D721Med (cell line): ENCODE measurements around the gene SLC38A10.

ENCODE experiments used
- DNase-seq: peaks from one replicate; pipeline ENCODE4 v3.0.0; 2011; ENCODE audit warnings: low spot score; ENCODE audit not compliant: insufficient read length
- FAIRE-seq: peaks from 2 replicates; lab custom pipeline; 2011; peaks lifted over from hg19 to GRCh38; lab: Jason Lieb, UNC
- CTCF ChIP-seq: IDR thresholded peaks from 2 replicates; pipeline ENCODE4 v1.5.1; 2012; ENCODE audit warnings: mild to moderate bottlenecking, control low read depth; ENCODE audit not compliant: insufficient read depth; ENCODE audit errors: missing control alignments

The SLC38A10 gene

GRCh38 chr17:81334391-81334901 lies 39.3 kb upstream of the SLC38A10 start:
- no peak for TF ChIP-seq CTCF
- DNase-seq (no peak), FAIRE-seq (no peak)

GRCh38 chr17:81333616-81334368 lies 38.7 kb upstream of the SLC38A10 start:
- DNase-seq (no peak), FAIRE-seq (no peak)
- TF ChIP-seq CTCF, result no peak

GRCh38 chr17:81332914-81333528 lies 37.9 kb upstream of the SLC38A10 start:
- TF ChIP-seq CTCF, result no peak
- DNase-seq (no peak), FAIRE-seq (no peak)

DNA sequence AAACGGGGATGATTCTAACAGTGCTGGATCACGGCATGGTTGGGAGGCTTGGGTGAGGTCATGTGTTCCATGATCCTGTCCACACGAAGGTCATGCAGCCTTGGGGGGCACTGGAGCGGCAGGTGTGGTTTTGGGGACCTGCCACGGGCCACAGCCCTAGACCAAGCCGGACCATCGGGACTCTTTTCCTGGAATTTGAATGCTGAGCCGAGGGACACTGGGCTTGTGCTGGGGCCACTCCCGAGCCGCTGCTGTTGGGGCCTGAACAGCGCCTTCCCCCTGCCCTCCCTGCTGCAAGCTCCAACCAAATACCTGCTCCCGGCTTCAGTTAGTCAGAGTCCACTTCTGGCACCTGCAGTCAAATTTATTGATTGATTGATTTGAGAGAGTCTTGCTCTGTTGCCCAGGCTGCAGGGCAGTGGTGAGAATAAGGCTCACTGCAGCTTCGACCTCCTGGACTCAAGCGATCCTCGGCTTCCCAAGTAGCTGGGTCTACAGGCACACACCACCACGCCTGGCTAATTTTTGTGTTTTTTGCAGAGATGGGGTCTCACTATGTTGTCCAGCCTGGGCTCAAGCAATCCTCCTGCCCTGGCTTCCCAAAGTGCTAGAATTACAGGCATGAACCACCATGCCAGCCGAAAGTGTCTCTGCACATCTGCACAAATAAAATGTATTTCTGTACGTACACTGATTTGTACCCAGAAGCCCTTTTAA lies 37.2 kb upstream of the SLC38A10 start:
- DNase-seq (no peak), FAIRE-seq (no peak)
- TF ChIP-seq CTCF, result no peak

- DNase-seq (no peak), FAIRE-seq (no peak)
- no peak for TF ChIP-seq CTCF
Measured at GRCh38 chr17:81331527-81332043, 36.5 kb upstream of the SLC38A10 start.

DNA sequence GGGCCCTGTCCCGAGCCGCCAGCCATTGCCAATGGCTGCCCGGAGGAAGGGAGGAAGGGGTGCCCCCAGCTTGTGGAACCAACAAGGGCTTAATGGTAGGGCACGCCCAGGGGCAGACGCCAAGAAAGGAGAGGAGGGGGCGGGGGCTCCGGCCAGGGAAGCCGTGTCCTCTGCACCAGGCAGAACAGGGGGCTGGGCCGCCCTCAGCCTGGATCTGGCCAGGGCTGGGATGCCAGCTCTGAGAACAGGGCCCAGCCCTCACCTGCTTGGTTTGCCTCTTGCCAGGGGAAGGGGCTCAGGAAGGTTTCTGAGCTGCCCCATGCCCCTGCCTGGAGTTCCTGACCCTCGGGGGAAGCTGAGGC lies 35.8 kb upstream of the SLC38A10 start:
- FAIRE-seq (no peak), DNase-seq (no peak)
- TF ChIP-seq CTCF, result no peak
